K562 (cell line): ENCODE measurements around the gene RNF34. TPM values are rescaled to one million over a fixed set of nuclear protein-coding genes. Genes with fewer than 3 reads are reported as not detected.

ENCODE experiments used
- ATAC-seq: fragments of 200-7000 bp; cut with Tn5 transposase; 3 replicates; pipeline ENCODE4 v1.9.1; 2020; ENCODE audit warnings: moderate library complexity
- BruUV-seq: library from RNA; stranded (reverse); fragments of 400-500 nt; replicated peaks from 2 replicates; lab custom pipeline; 2021; lab: Mats Ljungman, UMichigan
- CTCF ChIA-PET: fragments of 300-600 bp; formaldehyde crosslinking; extraction: SDS; loops from one replicate; lab custom pipeline; 2021; ENCODE audit warnings: low intra/inter-chr PET ratio; lab: Yijun Ruan, JAX
- POLR2A ChIA-PET: fragments of 300-600, 350-650 bp; sonication (Branson Sonifier 250); formaldehyde crosslinking; extraction: SDS; loops from one replicate; lab custom pipeline; 2021; ENCODE audit warnings: antibody characterized with exemption, inconsistent platforms; lab: Yijun Ruan, JAX
- DNase-seq, 4 experiments: peaks; one replicate each; pipeline versions ENCODE4 v3.0.0 to v3.0.0-alpha.2; 2011 to 2018; ENCODE audit warnings: low spot score in 3 of 4, mixed read lengths in 3 of 4; ENCODE audit errors: extremely low read depth in 1 of 4
- FAIRE-seq: peaks from 2 replicates; lab custom pipeline; 2011; peaks lifted over from hg19 to GRCh38; lab: Jason Lieb, UNC
- H2AFZ ChIP-seq: 2 replicates; pipeline ENCODE4 v1.6.0; 2011; ENCODE audit warnings: low read depth, low read length, control low read depth, inconsistent platforms
- H3K27ac ChIP-seq: fragments of 200-600 bp; 3 replicates; pipeline ENCODE4 v1.8.0; 2011; ENCODE audit warnings: low read depth, mild to moderate bottlenecking, control low read depth, inconsistent platforms, low read length, moderate library complexity, mixed read lengths; ENCODE audit errors: extremely low read depth
- H3K27me3 ChIP-seq, 2 experiments: fragments of 300-600 bp in 1 of 2; 2 replicates in 1 of 2; 3 replicates in 1 of 2; pipeline versions ENCODE4 v1.6.0 to v1.8.0; 2011; ENCODE audit warnings: inconsistent platforms in 2 of 2, low read length in 2 of 2, mild to moderate bottlenecking in 1 of 2, mixed read lengths in 1 of 2, moderate library complexity in 1 of 2; ENCODE audit not compliant: control insufficient read depth in 2 of 2, insufficient read depth in 2 of 2
- H3K36me3 ChIP-seq: fragments of 300-600 bp; 3 replicates; pipeline ENCODE4 v1.8.0; 2011; ENCODE audit warnings: mild to moderate bottlenecking, low read length, inconsistent platforms; ENCODE audit not compliant: control insufficient read depth, insufficient read depth
- H3K4me1 ChIP-seq, 2 experiments: fragments of 200-600 bp in 1 of 2; replicated peaks in 1 of 2; 2 replicates in 1 of 2; 3 replicates in 1 of 2; pipeline versions ENCODE4 v1.5.1 to v1.8.0; 2011; ENCODE audit warnings: inconsistent platforms in 2 of 2, low read length in 2 of 2, mild to moderate bottlenecking in 1 of 2, mixed read lengths in 1 of 2, moderate library complexity in 1 of 2; ENCODE audit not compliant: control insufficient read depth in 2 of 2, insufficient read depth in 2 of 2
- H3K4me2 ChIP-seq: 2 replicates; pipeline ENCODE4 v1.6.1; 2011; ENCODE audit warnings: low read length, control low read depth, inconsistent platforms, mixed read lengths; ENCODE audit not compliant: insufficient read depth
- H3K4me3 ChIP-seq: fragments of 200-600 bp; sonication (generic), shearing (Covaris generic); 2 replicates; pipeline ENCODE4 v1.5.1; 2016; ENCODE audit warnings: control low read depth, inconsistent platforms
- H3K79me2 ChIP-seq: fragments of 200-600 bp; 3 replicates; pipeline ENCODE4 v1.8.0; 2011; ENCODE audit warnings: low read length, inconsistent platforms; ENCODE audit not compliant: control insufficient read depth, insufficient read depth
- H3K9ac ChIP-seq, 2 experiments: 2 replicates each; pipeline versions ENCODE4 v1.6.0 to v1.6.1; 2011; ENCODE audit warnings: low read depth in 2 of 2, low read length in 2 of 2, control low read depth in 1 of 2, inconsistent platforms in 1 of 2, mild to moderate bottlenecking in 1 of 2, mixed read lengths in 1 of 2; ENCODE audit not compliant: insufficient read depth in 1 of 2
- H3K9me1 ChIP-seq: one replicate; pipeline ENCODE4 v1.6.0; 2011; ENCODE audit warnings: inconsistent platforms, mild to moderate bottlenecking, low read length, moderate library complexity; ENCODE audit not compliant: control insufficient read depth, insufficient read depth
- H3K9me3 ChIP-seq: replicated peaks from 2 replicates; pipeline ENCODE4 v1.5.1; 2011; ENCODE audit warnings: low read depth, low read length, inconsistent platforms; ENCODE audit not compliant: control insufficient read depth, insufficient read depth
- H4K20me1 ChIP-seq: replicated peaks from 2 replicates; pipeline ENCODE4 v1.6.1; 2011; ENCODE audit warnings: low read length, inconsistent platforms, mixed read lengths; ENCODE audit not compliant: control insufficient read depth, insufficient read depth
- GATAD2A ChIP-seq: fragments of 450-650 bp; IDR thresholded peaks from 2 replicates; pipeline ENCODE4 v1.6.1; 2017
- HNRNPK ChIP-seq: fragments of 200-400 bp; formaldehyde crosslinking; IDR thresholded peaks from one replicate; pipeline ENCODE4 v1.6.1; 2018; ENCODE audit warnings: mild to moderate bottlenecking, low read depth, low read length; ENCODE audit not compliant: poor library complexity, severe bottlenecking
- KLF13 ChIP-seq: fragments of 450-650 bp; IDR thresholded peaks from 2 replicates; pipeline ENCODE4 v1.6.1; 2016; ENCODE audit warnings: missing genetic modification characterization, low read depth, mild to moderate bottlenecking, missing compliant biosample characterization, moderate library complexity, borderline replicate concordance
- ZNF253 ChIP-seq: fragments of 250-450 bp; sonication (Bioruptor Pico); conservative IDR thresholded peaks from 2 replicates; pipeline ENCODE4 v1.6.1; 2021; ENCODE audit warnings: mild to moderate bottlenecking
- WGBS: fragments of 100-300 bp; shearing (Covaris generic); methylation state at CpG from one replicate; pipeline ENCODE4 v1.1.6; 2016; ENCODE audit warnings: low coverage, mixed read lengths; ENCODE audit not compliant: insufficient coverage; ENCODE audit errors: missing lambda C conversion rate; 5-methylcytosine and 5-hydroxymethylcytosine counted together
- in situ Hi-C: fragments of 300-500 bp; cut with MboI; formaldehyde crosslinking; loops from 4 replicates; pipeline ENCODE4 v1.15.0; 2018; ENCODE audit warnings: inconsistent platforms, mixed read lengths
- intact Hi-C: fragments of 100-400 bp; cut with micrococcal nuclease; formaldehyde crosslinking; loops from 2 replicates; pipeline ENCODE4 v1.14.2; 2022
- polyA plus RNA-seq, 8 experiments: library from polyadenylated mRNA; depleted of rRNA in 4 of 8; stranded (reverse) in 5 of 8; unstranded in 3 of 8; fragments of >200 nt; fragmentation: Nextera tagmentation in 2 of 8; fragmentation: Illumina TruSeq in 1 of 8; extraction: Ambion mirVana in 2 of 8; extraction: Trizol in 1 of 8; gene quantifications; 2 replicates each; pipeline versions ENCODE4 v1.2.1 to v1.2.3, GENCODE V29; 2011 to 2014; ENCODE audit warnings: inconsistent platforms in 1 of 8, missing spikeins in 1 of 8
- total RNA-seq, 7 experiments: library from RNA; depleted of rRNA in 6 of 7; stranded (reverse); fragments of >200 nt in 6 of 7; fragmentation: Illumina TruSeq in 2 of 7; extraction: Trizol in 2 of 7; gene quantifications; 2 replicates each; pipeline versions ENCODE4 v1.2.1 to v1.2.3, GENCODE V29; 2011 to 2021; ENCODE audit warnings: low replicate concordance in 1 of 7

The RNF34 gene
- total and polyA plus RNA-seq, 9 of the 15 experiments (the other 6 are each of a cell fraction or from before 2014, with no cell fraction given) = 41.7 to 88.9 (median 54.1) TPM

DNA sequence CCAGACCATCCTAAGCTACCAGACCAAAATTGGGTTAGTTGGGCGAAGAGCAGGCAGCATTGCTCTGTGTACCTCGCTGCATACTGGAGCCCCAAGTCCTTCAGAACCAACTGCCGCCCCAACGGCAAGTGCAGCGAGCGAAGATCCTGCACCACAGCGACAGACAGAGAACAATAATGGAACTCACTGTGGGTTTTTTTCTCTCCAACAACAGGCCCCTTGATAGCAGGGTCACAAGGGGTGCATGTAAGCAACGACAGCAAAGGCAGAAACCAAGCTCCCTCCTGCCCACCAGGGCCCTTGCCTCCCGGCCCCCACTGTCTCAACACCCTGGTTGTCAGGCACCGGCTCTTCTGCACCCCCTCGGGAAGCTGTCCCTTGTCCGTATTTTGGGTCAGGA, 39.0 kb downstream of the RNF34 start (continued):
- TF ChIP-seq ZNF253 (CRISPR knock-in tag) = no peak

DNA sequence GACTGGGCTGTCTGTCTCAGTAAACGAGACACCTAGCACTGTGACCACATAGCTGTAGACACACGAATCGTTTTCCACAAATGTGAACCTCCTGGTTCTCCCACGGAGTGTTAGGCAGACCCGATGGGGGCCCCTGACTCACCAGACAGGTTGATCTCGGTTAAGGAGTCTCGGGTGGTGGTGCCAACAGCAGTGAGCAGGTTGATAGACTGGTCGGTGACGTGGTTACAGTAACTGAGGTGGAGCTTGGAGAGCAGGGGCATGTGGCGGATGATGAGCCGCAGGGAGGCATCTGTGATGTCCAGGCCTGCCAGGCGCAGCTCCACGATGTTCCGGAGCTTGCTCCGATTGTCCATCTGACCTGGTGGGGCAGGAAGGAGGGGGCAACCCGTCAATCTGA, 39.8 kb downstream of the RNF34 start:
- Histone ChIP-seq H3K36me3 (peaks cover 88% of the 10 kb centered on the region; the same call in 2 of the 3 replicates), H3K27ac (no peak overlapping the region), H3K4me3 (no peak overlapping the region), H3K27me3 (no peaks in the 10 kb centered on the region), H2AFZ (no peak overlapping the region), H3K4me2 (no peak overlapping the region), H3K9me1 (no peaks in the 10 kb centered on the region), H3K9me3 (peaks cover 6% of the 10 kb centered on the region; the same call in 1 of the 2 replicates), H3K4me1 (peaks cover 0 to 26% of the 10 kb centered on the region in 2 experiments; a peak in 1 of 5 replicates), H3K9ac (no peak overlapping the region), H3K79me2 (no peaks in the 10 kb centered on the region), H4K20me1 (0 out of 2 replicates have a peak, but pooled peaks cover 6% of the 10 kb centered on the region)
- in situ Hi-C loops (no loop called here), intact Hi-C loops (no loop called here)
- ChIA-PET CTCF (no interaction called here), POLR2A (interaction anchor here (0.8 to 3.0 kb wide), 2 partner anchors 10 to 15 kb away, joined by 6 to 8 read pairs; no protein-coding TSS in a partner anchor)
- 92% methylated on average over 14 of the region's 16 CpGs for WGBS
- no peak for DNase-seq
- no peak for TF ChIP-seq GATAD2A
- no peak for TF ChIP-seq HNRNPK
- TF ChIP-seq KLF13 (tag) = no peak
- ATAC-seq = no peak
- no TSS peak for BruUV-seq
- no peak for FAIRE-seq
